ENCODE measurements around the gene IRF5. TPM values are rescaled to one million over a fixed set of nuclear protein-coding genes. Genes with fewer than 3 reads are reported as not detected.
"Not testable (repeated sequence)": the region's sequence is repeated elsewhere in the genome, so short reads cannot be mapped to it uniquely, and the experiment has no call there.

Gene IRF5
- total RNA-seq, 4 donors from 2014 or later = 13.5 to 23.4 (median 15.6) TPM

- DNase-seq (ENCODE audit: low spot score in 2 of 2) = peak in 1 of 2 donors; percentile 52
- no peak overlapping the region for H3K4me3 ChIP-seq (ENCODE audit: low read depth, poor library complexity, severe bottlenecking)
- WGBS, 2 donors = 85 to 90% methylated on average over 5 to 6 of the region's 6 CpGs
- TF ChIP-seq, protein P1, sequence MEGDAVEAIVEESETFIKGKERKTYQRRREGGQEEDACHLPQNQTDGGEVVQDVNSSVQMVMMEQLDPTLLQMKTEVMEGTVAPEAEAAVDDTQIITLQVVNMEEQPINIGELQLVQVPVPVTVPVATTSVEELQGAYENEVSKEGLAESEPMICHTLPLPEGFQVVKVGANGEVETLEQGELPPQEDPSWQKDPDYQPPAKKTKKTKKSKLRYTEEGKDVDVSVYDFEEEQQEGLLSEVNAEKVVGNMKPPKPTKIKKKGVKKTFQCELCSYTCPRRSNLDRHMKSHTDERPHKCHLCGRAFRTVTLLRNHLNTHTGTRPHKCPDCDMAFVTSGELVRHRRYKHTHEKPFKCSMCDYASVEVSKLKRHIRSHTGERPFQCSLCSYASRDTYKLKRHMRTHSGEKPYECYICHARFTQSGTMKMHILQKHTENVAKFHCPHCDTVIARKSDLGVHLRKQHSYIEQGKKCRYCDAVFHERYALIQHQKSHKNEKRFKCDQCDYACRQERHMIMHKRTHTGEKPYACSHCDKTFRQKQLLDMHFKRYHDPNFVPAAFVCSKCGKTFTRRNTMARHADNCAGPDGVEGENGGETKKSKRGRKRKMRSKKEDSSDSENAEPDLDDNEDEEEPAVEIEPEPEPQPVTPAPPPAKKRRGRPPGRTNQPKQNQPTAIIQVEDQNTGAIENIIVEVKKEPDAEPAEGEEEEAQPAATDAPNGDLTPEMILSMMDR (IDR thresholded peaks at IDR 0.05) = no peak
- no peak for TF ChIP-seq POLR2A (IDR thresholded peaks at IDR 0.05)
- intact Hi-C loops (cut with DNase I; ENCODE audit: low total_unique reads) = no loop called here
Observed at GRCh38 chr7:128908750-128909624, 28.7 kb upstream of the IRF5 start.

- intact Hi-C loops (cut with DNase I; ENCODE audit: low total_unique reads) = loop anchor here (10.0 kb wide), 1 partner anchor 185 kb away; no protein-coding TSS in a partner anchor
Observed at GRCh38 chr7:128909625-128910568, 27.8 kb upstream of the IRF5 start.

GRCh38 chr7:128910569-128910945 lies 27.2 kb upstream of the IRF5 start, which contains the start of gene KCP:
Gene KCP (minus strand): TSS chr7:128910709. CDS start chr7:128910676, 33 bp downstream.
- intact Hi-C loops (cut with DNase I; ENCODE audit: low total_unique reads) = loop anchor here (10.0 kb wide), 1 partner anchor 184 kb away; no protein-coding TSS in a partner anchor
- TF ChIP-seq, protein P1 (IDR thresholded peaks at IDR 0.05) = no peak
- TF ChIP-seq POLR2A (IDR thresholded peaks at IDR 0.05) = no peak
- peak in 1 of 2 donors; percentile 76 for DNase-seq (ENCODE audit: low spot score in 2 of 2)
- 26 to 43% methylated on average over 11 to 33 of the region's 34 CpGs for WGBS, 2 donors
- no peak within 1 kb of the TSS for H3K4me3 ChIP-seq (ENCODE audit: low read depth, poor library complexity, severe bottlenecking)

More at GRCh38 chr7:128909625-128910568, 27.8 kb upstream of the IRF5 start:
- peak in 1 of 2 donors; percentile 86 for DNase-seq (ENCODE audit: low spot score in 2 of 2)
- TF ChIP-seq, protein P1 (IDR thresholded peaks at IDR 0.05) = no peak
- TF ChIP-seq POLR2A (IDR thresholded peaks at IDR 0.05) = no peak
- 8 to 15% methylated on average over 25 to 38 of the region's 42 CpGs for WGBS, 2 donors
- no peak overlapping the region for H3K4me3 ChIP-seq (ENCODE audit: low read depth, poor library complexity, severe bottlenecking)

GRCh38 chr7:128911423-128912031 lies 26.2 kb upstream of the IRF5 start:
- H3K4me3 ChIP-seq (ENCODE audit: low read depth, poor library complexity, severe bottlenecking) = no peak overlapping the region
- peak in 1 of 2 donors; percentile 85 for DNase-seq (ENCODE audit: low spot score in 2 of 2)
- TF ChIP-seq, protein P1 (IDR thresholded peaks at IDR 0.05) = no peak
- no peak for TF ChIP-seq POLR2A (IDR thresholded peaks at IDR 0.05)
- WGBS, 2 donors = 56 to 61% methylated on average over 8 of the region's 8 CpGs
- intact Hi-C loops (cut with DNase I; ENCODE audit: low total_unique reads) = loop anchor here (10.0 kb wide), 1 partner anchor 183 kb away; no protein-coding TSS in a partner anchor

- 89 to 96% methylated on average over 3 of the region's 3 CpGs for WGBS, 2 donors
- H3K4me3 ChIP-seq (ENCODE audit: low read depth, poor library complexity, severe bottlenecking) = no peak overlapping the region
- DNase-seq (ENCODE audit: low spot score in 2 of 2) = peak in 1 of 2 donors; percentile 69
- TF ChIP-seq, protein P1 (IDR thresholded peaks at IDR 0.05) = no peak
- no peak for TF ChIP-seq POLR2A (IDR thresholded peaks at IDR 0.05)
- intact Hi-C loops (cut with DNase I; ENCODE audit: low total_unique reads) = loop anchor here (10.0 kb wide), 1 partner anchor 183 kb away; no protein-coding TSS in a partner anchor
Observed at GRCh38 chr7:128912281-128912680, 25.4 kb upstream of the IRF5 start.

DNA sequence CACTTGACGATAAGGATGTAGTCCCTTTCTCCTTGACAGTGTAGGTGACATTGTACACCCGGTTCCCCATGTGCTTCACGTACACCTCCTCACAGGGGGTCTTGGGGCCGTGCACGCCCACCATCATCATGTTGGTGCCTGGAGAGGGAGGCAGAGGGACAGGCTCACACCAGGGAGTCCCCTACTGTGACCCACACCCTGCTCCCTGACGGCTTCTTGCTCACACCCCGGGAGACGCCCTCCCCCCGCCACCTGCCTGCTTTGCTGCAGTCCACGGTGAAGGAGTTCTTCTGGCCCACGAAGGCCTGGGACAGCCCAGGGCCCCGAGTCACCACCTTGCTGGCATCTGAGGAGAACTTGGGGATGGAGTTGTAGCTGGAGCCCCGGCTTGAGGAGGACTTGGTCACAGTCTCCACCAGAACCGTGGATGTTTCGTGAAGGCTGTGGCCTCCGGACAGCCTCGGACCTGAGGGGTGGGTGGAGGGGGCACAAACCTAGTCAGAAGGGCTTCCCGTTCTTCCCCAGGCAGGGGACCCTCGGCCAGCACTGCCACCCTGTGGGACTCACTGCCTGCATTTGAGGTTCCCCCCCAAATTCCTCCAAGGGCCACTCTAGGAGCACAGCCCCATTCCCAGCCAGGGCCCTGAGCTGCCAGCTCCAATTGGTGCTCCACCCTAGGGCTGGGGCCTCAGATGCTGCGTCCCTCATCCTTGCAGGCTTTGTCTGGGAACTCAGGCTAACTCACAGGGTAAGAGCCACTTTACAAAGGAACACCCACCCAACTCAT lies 24.8 kb upstream of the IRF5 start:
- H3K4me3 ChIP-seq (ENCODE audit: low read depth, poor library complexity, severe bottlenecking) = not testable (repeated sequence)
- DNase-seq (ENCODE audit: low spot score in 2 of 2) = peak in 1 of 2 donors; percentile 72
- intact Hi-C loops (cut with DNase I; ENCODE audit: low total_unique reads) = loop anchor here (10.0 kb wide), 1 partner anchor 182 kb away; no protein-coding TSS in a partner anchor
- WGBS, 2 donors = 83 to 100% methylated on average over 2 to 3 of the region's 20 CpGs
